DMS114 treated with DMSO at 0.1 percent for 48 hours (cell line): ENCODE measurements around the gene CAP2.

Experiments used
- DNase-seq: peaks from one replicate; lab custom pipeline; 2025; ENCODE audit not compliant: unreplicated experiment; lab: John Stamatoyannopoulos, UW

CAP2 gene

GRCh38 chr6:17392978-17393891 is at the start of gene CAP2:
Gene CAP2, plus strand, starts transcription at chr6:17393595. Its CDS starts 27,961 bp downstream, at chr6:17421556.
- peak; percentile 63 for DNase-seq

- DNase-seq, result no peak
Measured at GRCh38 chr6:17347012-17347411, 46.4 kb upstream of the CAP2 start.

GRCh38 chr6:17349427-17349826 is 44.0 kb upstream of the CAP2 start:
- no peak for DNase-seq

- DNase-seq, result no peak
Measured at GRCh38 chr6:17352302-17352701, 41.1 kb upstream of the CAP2 start.

GRCh38 chr6:17353440-17354175 is 39.8 kb upstream of the CAP2 start:
- no peak for DNase-seq

GRCh38 chr6:17354700-17355403 is 38.5 kb upstream of the CAP2 start:
- DNase-seq, result no peak

GRCh38 chr6:17355404-17355774 is 38.0 kb upstream of the CAP2 start:
- DNase-seq, result no peak

- no peak for DNase-seq
Measured at GRCh38 chr6:17358515-17358914, 34.9 kb upstream of the CAP2 start.

GRCh38 chr6:17360564-17360963 is 32.8 kb upstream of the CAP2 start:
- no peak for DNase-seq

GRCh38 chr6:17361013-17361412 is 32.4 kb upstream of the CAP2 start:
- no peak for DNase-seq

- DNase-seq, result no peak
Measured at GRCh38 chr6:17365961-17366360, 27.4 kb upstream of the CAP2 start.

- no peak for DNase-seq
Measured at GRCh38 chr6:17367868-17368267, 25.5 kb upstream of the CAP2 start.

GRCh38 chr6:17381424-17382147 is 11.8 kb upstream of the CAP2 start:
- DNase-seq, result no peak

- no peak for DNase-seq
Measured at GRCh38 chr6:17385660-17386059, 7.7 kb upstream of the CAP2 start.

- DNase-seq, result no peak
Measured at GRCh38 chr6:17388365-17388764, 5.0 kb upstream of the CAP2 start.

- DNase-seq, result no peak
Measured at GRCh38 chr6:17389274-17389847, 4.0 kb upstream of the CAP2 start.

GRCh38 chr6:17390276-17390675 is 3.1 kb upstream of the CAP2 start:
- DNase-seq, result no peak

- no peak for DNase-seq
Measured at GRCh38 chr6:17391976-17392375, 1.4 kb upstream of the CAP2 start.

- peak; percentile 49 for DNase-seq
Measured at GRCh38 chr6:17393892-17394631, 667 bp downstream of the CAP2 start.

GRCh38 chr6:17395112-17395511 is 1.7 kb downstream of the CAP2 start:
- no peak for DNase-seq
